Neutrophil (primary cell): ENCODE results near the gene UBE2D3.

Experiments
- H3K27ac ChIP-seq: fragments of 200-600 bp; sonication (generic); 2 replicates; pipeline ENCODE4 v1.5.1; 2016; ENCODE audit warnings: mild to moderate bottlenecking, moderate library complexity
- H3K27me3 ChIP-seq: fragments of 200-600 bp; sonication (generic); 2 replicates; pipeline ENCODE4 v1.6.0; 2016; ENCODE audit warnings: mild to moderate bottlenecking
- H3K36me3 ChIP-seq: fragments of 200-600 bp; sonication (generic); 2 replicates; pipeline ENCODE4 v1.5.1; 2017
- H3K4me1 ChIP-seq, 2 experiments: fragments of 200-600 bp in 1 of 2; sonication (generic) in 1 of 2; 1 replicate in 1 of 2; 2 replicates in 1 of 2; pipeline versions ENCODE4 v1.5.1 to v1.6.1; 2013 to 2016; ENCODE audit warnings: low read depth in 1 of 2, low read length in 1 of 2, mild to moderate bottlenecking in 1 of 2, moderate library complexity in 1 of 2; ENCODE audit not compliant: control insufficient read depth in 1 of 2, insufficient read depth in 1 of 2
- H3K4me3 ChIP-seq, 2 experiments: fragments of 200-600 bp in 1 of 2; sonication (generic) in 1 of 2; 1 replicate in 1 of 2; 2 replicates in 1 of 2; pipeline ENCODE4 v1.5.1; 2013 to 2016; ENCODE audit warnings: low read depth in 1 of 2, low read length in 1 of 2, mild to moderate bottlenecking in 1 of 2, moderate library complexity in 1 of 2
- H3K9me3 ChIP-seq: fragments of 200-600 bp; sonication (generic); 2 replicates; pipeline ENCODE4 v1.5.1; 2016
- TF ChIP-seq, protein P1 (sequence below): fragments of 200-600 bp; sonication (generic); IDR thresholded peaks from 2 replicates; pipeline ENCODE4 v1.5.1; 2016; ENCODE audit warnings: antibody characterized with exemption

UBE2D3 gene

DNA sequence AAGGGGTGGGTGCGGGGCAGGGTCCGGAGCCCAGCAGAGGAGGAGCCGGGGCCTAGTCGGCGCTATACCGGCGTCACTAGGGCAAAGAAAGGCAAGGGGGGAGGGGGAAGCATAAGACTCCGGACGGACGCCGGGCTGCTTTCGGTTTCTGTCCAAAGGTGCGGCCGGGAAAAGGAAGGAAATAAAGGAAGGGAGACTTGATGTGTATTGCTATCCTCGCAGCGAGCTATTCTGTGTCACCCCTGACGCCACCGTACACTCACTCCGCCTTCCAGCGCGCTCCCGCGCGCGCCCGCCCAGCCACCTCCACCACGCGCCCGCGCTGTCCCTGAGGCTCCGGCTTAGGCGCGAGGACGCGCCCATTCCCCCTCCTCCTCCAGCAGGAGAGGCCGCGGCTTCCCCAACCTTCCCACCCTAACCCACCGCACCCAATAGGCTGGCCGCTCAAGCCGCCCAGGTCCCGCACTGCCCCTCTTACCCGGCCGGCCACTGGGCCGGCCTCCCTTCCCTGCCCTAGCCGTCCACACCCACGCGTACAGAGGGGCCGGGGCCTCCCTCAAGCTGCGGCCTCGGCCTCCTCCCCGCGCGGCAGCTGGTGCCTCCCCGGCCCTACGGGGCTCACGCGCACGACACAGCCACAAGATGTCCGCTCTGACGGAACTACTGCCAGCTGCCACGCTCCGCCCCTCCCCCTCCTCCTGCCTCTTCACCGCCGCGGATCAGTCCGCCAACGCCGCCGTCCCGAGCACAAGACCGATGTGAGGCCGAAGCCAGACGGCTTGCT is at the start of gene UBE2D3:
Gene UBE2D3 (minus strand): TSS at position 662 of the 784 bp plus-strand sequence. CDS start 1,043 bp downstream, outside the sequence.
- Histone ChIP-seq H3K9me3 (no peaks in the 10 kb centered on the region), H3K36me3 (no peaks in the 10 kb centered on the region), H3K4me1 (peaks cover 40 to 46% of the 10 kb centered on the region in 2 experiments), H3K27me3 (no peaks in the 10 kb centered on the region), H3K4me3 (peak within 1 kb of the TSS; percentile 95 to 98), H3K27ac (peak within 1 kb of the TSS; percentile 100)
- TF ChIP-seq, protein P1, sequence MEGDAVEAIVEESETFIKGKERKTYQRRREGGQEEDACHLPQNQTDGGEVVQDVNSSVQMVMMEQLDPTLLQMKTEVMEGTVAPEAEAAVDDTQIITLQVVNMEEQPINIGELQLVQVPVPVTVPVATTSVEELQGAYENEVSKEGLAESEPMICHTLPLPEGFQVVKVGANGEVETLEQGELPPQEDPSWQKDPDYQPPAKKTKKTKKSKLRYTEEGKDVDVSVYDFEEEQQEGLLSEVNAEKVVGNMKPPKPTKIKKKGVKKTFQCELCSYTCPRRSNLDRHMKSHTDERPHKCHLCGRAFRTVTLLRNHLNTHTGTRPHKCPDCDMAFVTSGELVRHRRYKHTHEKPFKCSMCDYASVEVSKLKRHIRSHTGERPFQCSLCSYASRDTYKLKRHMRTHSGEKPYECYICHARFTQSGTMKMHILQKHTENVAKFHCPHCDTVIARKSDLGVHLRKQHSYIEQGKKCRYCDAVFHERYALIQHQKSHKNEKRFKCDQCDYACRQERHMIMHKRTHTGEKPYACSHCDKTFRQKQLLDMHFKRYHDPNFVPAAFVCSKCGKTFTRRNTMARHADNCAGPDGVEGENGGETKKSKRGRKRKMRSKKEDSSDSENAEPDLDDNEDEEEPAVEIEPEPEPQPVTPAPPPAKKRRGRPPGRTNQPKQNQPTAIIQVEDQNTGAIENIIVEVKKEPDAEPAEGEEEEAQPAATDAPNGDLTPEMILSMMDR = peak; percentile 44

DNA sequence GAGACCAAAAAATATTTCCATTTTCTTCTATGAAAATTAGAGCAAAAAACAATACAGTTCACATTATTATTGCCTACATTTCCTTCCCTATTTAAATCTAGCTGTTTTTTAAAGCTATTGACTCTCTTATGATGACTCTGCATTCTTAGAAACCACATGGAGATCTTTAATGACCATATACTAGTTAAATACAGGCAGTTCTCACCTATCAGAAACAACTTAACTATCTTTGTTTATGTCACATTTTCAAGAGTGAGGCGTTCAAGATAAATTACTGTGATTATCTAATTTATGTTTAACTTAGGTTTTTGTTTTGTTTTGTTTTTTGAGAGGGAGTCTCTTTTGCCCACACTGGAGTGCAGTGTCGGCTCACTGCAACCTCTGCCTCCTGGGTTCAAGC is 44.4 kb upstream of the UBE2D3 start:
- no peaks in the 10 kb centered on the region for H3K27me3 ChIP-seq
- H3K9me3 ChIP-seq = no peaks in the 10 kb centered on the region
- TF ChIP-seq, protein P1 = no peak
- H3K27ac ChIP-seq = peak overlapping the region; percentile 48
- H3K4me3 ChIP-seq = no peak overlapping the region
- H3K36me3 ChIP-seq = no peaks in the 10 kb centered on the region
- peaks cover 31 to 32% of the 10 kb centered on the region in 2 experiments for H3K4me1 ChIP-seq

DNA sequence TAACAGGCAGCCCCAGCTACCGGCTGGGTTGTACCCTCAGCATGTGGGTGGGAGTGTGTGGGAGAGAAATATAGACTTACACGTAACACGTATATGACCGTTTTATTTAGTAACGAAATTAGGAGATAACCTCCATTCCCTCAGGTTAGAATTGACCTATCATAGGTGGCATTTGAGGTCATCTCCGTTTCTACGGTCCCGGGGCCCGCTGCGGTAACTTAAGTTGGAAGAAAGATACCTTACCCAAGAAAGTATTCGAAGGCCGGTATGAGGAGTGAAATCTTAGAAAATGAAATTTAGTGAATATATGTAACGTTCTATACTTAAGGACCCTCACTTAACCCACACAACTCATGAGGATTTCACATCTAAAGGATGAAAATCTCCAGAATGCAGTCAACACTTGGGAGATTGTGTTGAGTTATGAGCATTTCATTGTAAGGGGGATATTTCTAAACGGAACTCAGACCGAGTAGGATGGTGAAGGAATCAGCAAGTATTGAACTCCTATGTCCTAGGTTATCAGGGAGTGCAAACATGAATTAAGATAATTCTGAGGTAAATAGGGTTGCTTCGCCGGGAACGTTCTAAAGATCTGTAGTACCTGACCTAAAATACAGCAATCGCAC is 42.3 kb upstream of the UBE2D3 start:
- peaks cover 31 to 32% of the 10 kb centered on the region in 2 experiments for H3K4me1 ChIP-seq

DNA sequence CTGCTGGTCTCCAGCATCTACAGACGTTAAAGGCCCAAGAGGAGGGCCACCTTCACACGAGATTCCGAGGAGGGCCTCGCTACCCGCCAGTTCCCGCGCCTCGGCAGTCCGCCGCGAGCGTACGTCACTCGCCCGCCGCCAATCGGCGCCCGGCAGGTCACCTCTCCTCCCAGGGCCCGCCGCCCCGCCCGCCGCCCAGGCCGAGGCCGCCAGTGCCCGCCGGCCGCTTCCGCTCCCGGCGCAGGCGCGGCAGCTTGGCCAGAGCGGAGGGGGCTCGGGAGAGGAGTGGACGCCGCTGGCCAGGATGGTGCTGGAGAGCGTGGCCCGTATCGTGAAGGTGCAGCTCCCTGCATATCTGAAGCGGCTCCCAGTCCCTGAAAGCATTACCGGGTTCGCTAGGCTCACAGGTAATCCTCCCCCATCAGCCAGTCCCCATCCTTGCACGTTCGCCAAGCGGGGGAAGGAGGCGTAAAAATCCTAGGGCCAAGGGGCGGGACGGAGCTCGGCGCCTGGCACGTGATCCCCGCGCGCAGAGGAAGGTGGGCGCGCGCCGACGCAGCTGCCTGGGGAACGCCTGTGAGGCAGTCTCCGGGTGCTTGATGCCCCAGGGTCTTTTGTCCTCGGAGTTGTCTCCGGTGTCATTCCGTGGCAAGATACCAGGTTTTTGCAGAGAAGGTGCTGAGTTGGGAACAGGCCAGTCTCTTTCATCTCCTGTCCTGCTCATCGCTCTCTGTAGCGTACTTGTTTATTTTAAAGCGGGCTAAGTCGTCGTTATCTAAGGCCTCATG is 41.6 kb upstream of the UBE2D3 start, which contains the start of gene CISD2:
Gene CISD2 (plus strand): TSS at position 212 of the 788 bp plus-strand sequence. CDS start 93 bp downstream, at position 305.
- Histone ChIP-seq H3K9me3 (no peaks in the 10 kb centered on the region), H3K27ac (peak within 1 kb of the TSS; percentile 93), H3K4me3 (peak within 1 kb of the TSS; percentile 86 to 88), H3K4me1 (peaks cover 31 to 32% of the 10 kb centered on the region in 2 experiments), H3K27me3 (no peaks in the 10 kb centered on the region), H3K36me3 (no peaks in the 10 kb centered on the region)
- TF ChIP-seq, protein P1 = peak; percentile 36

More for the DNA sequence above, 42.3 kb upstream of the UBE2D3 start:
- no peaks in the 10 kb centered on the region for H3K27me3 ChIP-seq
- no peaks in the 10 kb centered on the region for H3K9me3 ChIP-seq
- H3K27ac ChIP-seq = peak overlapping the region; percentile 93
- TF ChIP-seq, protein P1 = no peak
- peak overlapping the region; percentile 86 to 88 for H3K4me3 ChIP-seq
- H3K36me3 ChIP-seq = no peaks in the 10 kb centered on the region

DNA sequence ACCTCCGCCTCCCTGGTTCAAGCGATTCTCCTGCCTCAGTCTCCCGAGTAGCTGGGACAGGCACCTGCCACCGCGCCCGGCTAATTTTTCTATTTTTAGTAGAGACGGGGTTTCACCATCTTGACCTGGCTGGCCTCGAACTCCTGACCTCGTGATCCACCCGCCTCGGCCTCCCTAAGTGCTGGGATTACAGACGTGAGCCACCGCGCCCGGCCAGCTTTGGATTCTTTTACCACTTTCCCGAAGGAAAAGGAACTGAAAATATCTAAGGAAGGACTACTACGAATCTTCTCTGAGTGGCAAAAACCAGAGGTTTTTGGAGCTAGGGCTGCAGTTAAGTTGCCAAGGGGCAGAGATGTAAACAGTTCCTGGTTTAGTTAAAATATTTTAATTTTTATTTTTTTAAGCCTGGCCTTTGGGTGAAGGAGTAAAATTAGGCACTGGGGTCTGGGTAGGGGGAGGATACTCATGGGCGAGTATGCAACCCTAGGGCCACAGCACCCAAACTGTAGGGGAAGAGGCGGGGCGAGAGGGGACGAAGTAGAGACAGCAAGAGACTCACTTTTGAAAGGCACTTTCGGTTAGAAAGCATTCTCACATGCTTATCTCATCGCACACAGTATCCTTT is 40.9 kb upstream of the UBE2D3 start:
- Histone ChIP-seq H3K9me3 (no peaks in the 10 kb centered on the region), H3K4me3 (peak overlapping the region; percentile 86 to 88), H3K36me3 (no peaks in the 10 kb centered on the region), H3K27ac (peak overlapping the region; percentile 93), H3K27me3 (no peaks in the 10 kb centered on the region), H3K4me1 (peaks cover 31 to 32% of the 10 kb centered on the region in 2 experiments)
- TF ChIP-seq, protein P1 = no peak
